Measurements from ENCODE around the gene PAN3. TPM values are rescaled to one million over a fixed set of nuclear protein-coding genes. Genes with fewer than 3 reads are reported as not detected.
A peak's percentile ranks its signal among the peaks of the same experiment; 100 is the strongest.

The PAN3 gene, protein sequence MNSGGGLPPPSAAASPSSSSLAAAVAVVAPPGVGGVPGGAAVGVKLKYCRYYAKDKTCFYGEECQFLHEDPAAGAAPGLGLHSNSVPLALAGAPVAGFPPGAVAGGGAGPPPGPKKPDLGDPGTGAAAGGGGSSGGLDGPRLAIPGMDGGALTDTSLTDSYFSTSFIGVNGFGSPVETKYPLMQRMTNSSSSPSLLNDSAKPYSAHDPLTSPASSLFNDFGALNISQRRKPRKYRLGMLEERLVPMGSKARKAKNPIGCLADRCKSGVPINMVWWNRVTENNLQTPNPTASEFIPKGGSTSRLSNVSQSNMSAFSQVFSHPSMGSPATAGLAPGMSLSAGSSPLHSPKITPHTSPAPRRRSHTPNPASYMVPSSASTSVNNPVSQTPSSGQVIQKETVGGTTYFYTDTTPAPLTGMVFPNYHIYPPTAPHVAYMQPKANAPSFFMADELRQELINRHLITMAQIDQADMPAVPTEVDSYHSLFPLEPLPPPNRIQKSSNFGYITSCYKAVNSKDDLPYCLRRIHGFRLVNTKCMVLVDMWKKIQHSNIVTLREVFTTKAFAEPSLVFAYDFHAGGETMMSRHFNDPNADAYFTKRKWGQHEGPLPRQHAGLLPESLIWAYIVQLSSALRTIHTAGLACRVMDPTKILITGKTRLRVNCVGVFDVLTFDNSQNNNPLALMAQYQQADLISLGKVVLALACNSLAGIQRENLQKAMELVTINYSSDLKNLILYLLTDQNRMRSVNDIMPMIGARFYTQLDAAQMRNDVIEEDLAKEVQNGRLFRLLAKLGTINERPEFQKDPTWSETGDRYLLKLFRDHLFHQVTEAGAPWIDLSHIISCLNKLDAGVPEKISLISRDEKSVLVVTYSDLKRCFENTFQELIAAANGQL
- 10 to 100 TPM in 2 of 4 donors, 1 to 10 TPM in 2; 5.5 to 14.7 (median 9.4) TPM for total RNA-seq

GRCh38 chr13:28138012-28138755 is at the start of gene PAN3:
PAN3 (plus strand) TSS chr13:28138545; CDS start chr13:28138658, 113 bp downstream.
- TF ChIP-seq POLR2A (IDR thresholded peaks at IDR 0.05), result peak; percentile 56 to 72
- TF ChIP-seq, protein P1, sequence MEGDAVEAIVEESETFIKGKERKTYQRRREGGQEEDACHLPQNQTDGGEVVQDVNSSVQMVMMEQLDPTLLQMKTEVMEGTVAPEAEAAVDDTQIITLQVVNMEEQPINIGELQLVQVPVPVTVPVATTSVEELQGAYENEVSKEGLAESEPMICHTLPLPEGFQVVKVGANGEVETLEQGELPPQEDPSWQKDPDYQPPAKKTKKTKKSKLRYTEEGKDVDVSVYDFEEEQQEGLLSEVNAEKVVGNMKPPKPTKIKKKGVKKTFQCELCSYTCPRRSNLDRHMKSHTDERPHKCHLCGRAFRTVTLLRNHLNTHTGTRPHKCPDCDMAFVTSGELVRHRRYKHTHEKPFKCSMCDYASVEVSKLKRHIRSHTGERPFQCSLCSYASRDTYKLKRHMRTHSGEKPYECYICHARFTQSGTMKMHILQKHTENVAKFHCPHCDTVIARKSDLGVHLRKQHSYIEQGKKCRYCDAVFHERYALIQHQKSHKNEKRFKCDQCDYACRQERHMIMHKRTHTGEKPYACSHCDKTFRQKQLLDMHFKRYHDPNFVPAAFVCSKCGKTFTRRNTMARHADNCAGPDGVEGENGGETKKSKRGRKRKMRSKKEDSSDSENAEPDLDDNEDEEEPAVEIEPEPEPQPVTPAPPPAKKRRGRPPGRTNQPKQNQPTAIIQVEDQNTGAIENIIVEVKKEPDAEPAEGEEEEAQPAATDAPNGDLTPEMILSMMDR (IDR thresholded peaks at IDR 0.05 in 4 of 5, conservative IDR thresholded peaks at IDR 0.05 in 1 of 5), result peak in 1 of 5 experiments; percentile 34
- Histone ChIP-seq H3K27ac (peak within 1 kb of the TSS; percentile 93 to 99 (median 94)), H3K4me3 (peak within 1 kb of the TSS; percentile 79 to 99 (median 88)), H3K36me3 (no peaks in the 10 kb centered on the region), H3K27me3 (no peaks in the 10 kb centered on the region), H3K9me3 (no peaks in the 10 kb centered on the region), H3K4me1 (peaks cover 27 to 37% of the 10 kb centered on the region in 2 donors)
- intact Hi-C loops (cut with DNase I; ENCODE audit: low total_unique reads), result loop anchor here (5.0 to 10.0 kb wide), 4 partner anchors 516 to 713 kb away; partner anchors contain the start of genes GTF3A, LNX2, POLR1D and POMP
- in situ Hi-C loops (cut with MboI; ENCODE audit: low sequenced_read_pairs in 4 of 4), result loop anchor here in 2 of 4 donors (25.0 kb wide), 4 partner anchors 524 to 876 kb away; partner anchors contain the start of genes POMP (in 1 of the 2), RASL11A (in 1 of the 2), RPL21 (in 1 of the 2) and SLC46A3 (in 1 of the 2)
- DNase-seq (peak; percentile 77 to 87), ATAC-seq (peak; percentile 91)

DNA sequence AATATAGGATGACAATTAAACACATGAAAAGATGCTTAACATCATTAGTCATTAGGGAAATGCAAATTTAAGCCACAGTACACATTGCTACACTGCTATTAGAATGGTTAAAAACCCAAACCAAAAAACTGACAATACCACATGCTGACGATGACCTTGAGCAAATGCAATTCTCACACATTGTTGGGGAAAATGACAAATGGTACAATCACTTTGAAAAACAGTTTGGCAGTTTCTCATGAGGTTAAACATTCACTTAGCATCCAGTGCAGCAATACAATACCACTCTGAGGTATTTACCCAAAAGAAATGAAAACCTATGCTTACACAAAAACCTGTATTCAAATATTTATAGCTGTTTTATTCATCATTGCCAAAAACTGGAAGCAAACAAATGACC is 49.3 kb upstream of the PAN3 start:
- intact Hi-C loops (cut with DNase I; ENCODE audit: low total_unique reads), result no loop called here
- Histone ChIP-seq H3K27ac (no peak overlapping the region), H3K9me3 (no peaks in the 10 kb centered on the region), H3K27me3 (no peaks in the 10 kb centered on the region), H3K36me3 (no peaks in the 10 kb centered on the region), H3K4me1 (no peaks in the 10 kb centered on the region), H3K4me3 (no peak overlapping the region)
- ATAC-seq (no peak), DNase-seq (no peak)
- no peak for TF ChIP-seq POLR2A (IDR thresholded peaks at IDR 0.05)
- TF ChIP-seq, protein P1 (IDR thresholded peaks at IDR 0.05 in 4 of 5, conservative IDR thresholded peaks at IDR 0.05 in 1 of 5), result no peak
- in situ Hi-C loops (cut with MboI; ENCODE audit: low sequenced_read_pairs in 4 of 4), result no loop called here

DNA sequence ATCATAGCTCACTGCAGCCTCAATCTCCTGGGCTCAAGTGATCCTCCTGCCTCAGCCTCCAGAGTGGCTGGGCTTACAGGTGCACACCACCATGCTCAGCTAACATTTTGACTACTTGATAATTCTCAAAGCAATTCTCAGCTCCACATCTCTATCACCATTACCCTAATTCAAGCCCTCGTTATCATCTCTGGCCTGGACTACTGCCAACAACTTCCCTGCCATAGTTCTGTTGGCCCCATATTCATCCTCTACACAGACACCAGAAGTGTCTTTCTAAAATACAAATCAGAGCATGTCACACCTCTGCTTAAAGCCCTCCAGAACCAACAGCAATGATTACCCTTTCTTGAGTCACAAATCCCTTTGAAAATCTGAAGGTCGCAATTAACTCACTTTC is 45.9 kb upstream of the PAN3 start:
- H3K4me3 ChIP-seq, result no peak overlapping the region
- no peaks in the 10 kb centered on the region for H3K4me1 ChIP-seq
- H3K36me3 ChIP-seq, result no peaks in the 10 kb centered on the region
- intact Hi-C loops (cut with DNase I; ENCODE audit: low total_unique reads), result no loop called here
- no peak for DNase-seq
- no peak for ATAC-seq
- no peaks in the 10 kb centered on the region for H3K9me3 ChIP-seq
- in situ Hi-C loops (cut with MboI; ENCODE audit: low sequenced_read_pairs in 4 of 4), result no loop called here
- peaks cover 0 to 11% (median 5%) of the 10 kb centered on the region in 3 donors for H3K27me3 ChIP-seq
- H3K27ac ChIP-seq, result no peak overlapping the region
- TF ChIP-seq, protein P1 (IDR thresholded peaks at IDR 0.05 in 4 of 5, conservative IDR thresholded peaks at IDR 0.05 in 1 of 5), result no peak
- TF ChIP-seq POLR2A (IDR thresholded peaks at IDR 0.05), result no peak

- H3K4me1 ChIP-seq, result no peaks in the 10 kb centered on the region
- no peak for TF ChIP-seq POLR2A (IDR thresholded peaks at IDR 0.05)
- TF ChIP-seq, protein P1 (IDR thresholded peaks at IDR 0.05 in 4 of 5, conservative IDR thresholded peaks at IDR 0.05 in 1 of 5), result no peak
- H3K27ac ChIP-seq, result no peak overlapping the region
- no peaks in the 10 kb centered on the region for H3K9me3 ChIP-seq
- DNase-seq (no peak), ATAC-seq (no peak)
- H3K36me3 ChIP-seq, result no peaks in the 10 kb centered on the region
- in situ Hi-C loops (cut with MboI; ENCODE audit: low sequenced_read_pairs in 4 of 4) (no loop called here), intact Hi-C loops (cut with DNase I; ENCODE audit: low total_unique reads) (no loop called here)
- peaks cover 6 to 24% (median 16%) of the 10 kb centered on the region in 3 donors for H3K27me3 ChIP-seq
- no peak overlapping the region for H3K4me3 ChIP-seq
These were observed 44.5 kb upstream of the PAN3 start for GRCh38 chr13:28093881-28094280.
